ENCODE measurements around the gene AKAP6.

- TF ChIP-seq POLR2A (IDR thresholded peaks at IDR 0.05) (no peak), CTCF (IDR thresholded peaks at IDR 0.05) (no peak)
Observed at GRCh38 chr14:32609388-32609787, 280.3 kb downstream of the AKAP6 start.
